ENCODE results near the gene USP47.

Gene USP47

GRCh38 chr11:12001186-12001585 is 159.4 kb downstream of the USP47 start:
- no peak for DNase-seq (ENCODE audit: low read depth)

GRCh38 chr11:12003336-12003735 is 161.6 kb downstream of the USP47 start:
- DNase-seq (ENCODE audit: low read depth), result no peak

- DNase-seq (ENCODE audit: low read depth), result no peak
Observed at GRCh38 chr11:12003815-12004214, 162.0 kb downstream of the USP47 start.

DNA sequence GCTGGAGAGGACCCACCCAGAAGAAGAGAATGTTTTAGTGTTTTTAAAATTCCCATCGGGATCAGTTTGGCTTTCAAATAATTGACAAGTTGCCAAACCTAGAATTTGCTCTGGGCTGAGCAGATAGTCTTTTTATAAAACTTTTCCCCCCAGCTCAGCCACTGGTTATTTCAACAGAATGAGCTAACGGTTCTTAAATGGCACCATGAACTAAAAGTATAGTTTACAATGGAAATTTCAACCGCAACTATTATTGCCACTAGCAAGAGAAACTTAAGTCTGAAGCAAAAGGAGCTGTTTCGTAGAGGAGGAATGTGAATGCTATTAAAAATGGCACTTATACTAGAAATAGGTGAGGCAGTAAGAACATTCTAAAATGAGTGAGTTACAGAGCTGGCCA is 163.3 kb downstream of the USP47 start:
- DNase-seq (ENCODE audit: low read depth), result no peak

- no peak for DNase-seq (ENCODE audit: low read depth)
Observed at GRCh38 chr11:12005476-12005875, 163.7 kb downstream of the USP47 start.

DNA sequence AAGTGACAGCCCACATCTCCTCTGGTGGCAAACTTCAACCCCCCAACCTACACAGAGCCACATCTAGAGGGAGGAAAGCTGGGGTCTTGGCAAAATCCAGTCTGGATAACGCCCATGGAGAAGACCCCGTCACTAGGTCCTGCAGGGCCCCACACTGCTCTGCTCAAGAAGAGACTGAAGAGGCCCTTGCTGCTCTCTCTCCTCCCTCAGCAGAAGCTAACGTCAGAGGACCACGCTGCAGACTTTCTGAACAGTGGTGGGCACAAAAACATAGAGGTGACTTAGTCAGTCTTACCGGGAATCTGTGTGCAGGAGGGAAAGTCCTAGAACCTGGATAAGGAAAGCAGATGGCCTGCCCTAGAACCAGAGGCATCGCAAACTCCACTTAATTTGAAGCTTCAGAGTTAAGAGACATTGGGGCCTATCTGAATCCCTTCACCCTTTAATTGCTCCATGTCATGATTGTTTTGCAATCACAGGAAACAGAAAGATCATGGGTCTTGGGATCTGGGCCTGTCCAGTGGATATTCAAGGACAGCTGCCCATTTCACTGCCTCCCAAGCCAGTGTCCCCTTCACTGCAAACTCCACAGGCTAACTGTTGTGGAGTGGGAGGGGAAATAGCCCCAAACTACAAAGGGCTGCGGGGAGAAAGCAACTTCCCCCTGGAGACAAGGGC is 164.9 kb downstream of the USP47 start:
- no peak for DNase-seq (ENCODE audit: low read depth)

GRCh38 chr11:12007230-12007593 is 165.4 kb downstream of the USP47 start:
- DNase-seq (ENCODE audit: low read depth), result no peak

GRCh38 chr11:12007769-12008737 is 166.3 kb downstream of the USP47 start, which contains the start of gene DKK3:
Gene DKK3 (minus strand): TSS chr11:12008626. CDS start chr11:12008582, 44 bp downstream.
- no peak for DNase-seq (ENCODE audit: low read depth)

All from stimulated activated CD8-positive, alpha-beta memory T cell treated with anti-CD3 and anti-CD28 coated beads, Interleukin-15, amount 100 ng/mL, for 24 hours (primary cell).